ENCODE data around the gene EGLN3.

GRCh38 chr14:33924566-33925100, 26.2 kb downstream of the EGLN3 start:
- TF ChIP-seq, protein P1, sequence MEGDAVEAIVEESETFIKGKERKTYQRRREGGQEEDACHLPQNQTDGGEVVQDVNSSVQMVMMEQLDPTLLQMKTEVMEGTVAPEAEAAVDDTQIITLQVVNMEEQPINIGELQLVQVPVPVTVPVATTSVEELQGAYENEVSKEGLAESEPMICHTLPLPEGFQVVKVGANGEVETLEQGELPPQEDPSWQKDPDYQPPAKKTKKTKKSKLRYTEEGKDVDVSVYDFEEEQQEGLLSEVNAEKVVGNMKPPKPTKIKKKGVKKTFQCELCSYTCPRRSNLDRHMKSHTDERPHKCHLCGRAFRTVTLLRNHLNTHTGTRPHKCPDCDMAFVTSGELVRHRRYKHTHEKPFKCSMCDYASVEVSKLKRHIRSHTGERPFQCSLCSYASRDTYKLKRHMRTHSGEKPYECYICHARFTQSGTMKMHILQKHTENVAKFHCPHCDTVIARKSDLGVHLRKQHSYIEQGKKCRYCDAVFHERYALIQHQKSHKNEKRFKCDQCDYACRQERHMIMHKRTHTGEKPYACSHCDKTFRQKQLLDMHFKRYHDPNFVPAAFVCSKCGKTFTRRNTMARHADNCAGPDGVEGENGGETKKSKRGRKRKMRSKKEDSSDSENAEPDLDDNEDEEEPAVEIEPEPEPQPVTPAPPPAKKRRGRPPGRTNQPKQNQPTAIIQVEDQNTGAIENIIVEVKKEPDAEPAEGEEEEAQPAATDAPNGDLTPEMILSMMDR (IDR thresholded peaks at IDR 0.05) = no peak
- TF ChIP-seq POLR2A (IDR thresholded peaks at IDR 0.05) = no peak
